Neural cell (in vitro differentiated cells): ENCODE data around the gene ZNF205. TPM values are rescaled to one million over a fixed set of nuclear protein-coding genes. Genes with fewer than 3 reads are reported as not detected.
A peak's percentile ranks its signal among the peaks of the same experiment; 100 is the strongest.

Source experiments
- H2AFZ ChIP-seq: fragments of 200-600, 300-800 bp; sonication (generic), shearing (Covaris generic); 2 replicates; pipeline ENCODE4 v1.6.0; 2014; ENCODE audit warnings: low read depth, mild to moderate bottlenecking, antibody characterized with exemption, low read length, moderate library complexity
- H3F3A ChIP-seq: fragments of 200-600 bp; shearing (Covaris generic); 2 replicates; pipeline ENCODE4 v1.6.1; 2016; ENCODE audit warnings: mild to moderate bottlenecking, moderate library complexity, mixed read lengths, antibody characterized with exemption, low read length; ENCODE audit not compliant: insufficient read depth, poor library complexity, severe bottlenecking
- H3K27ac ChIP-seq: fragments of 200-600, 300-800 bp; sonication (generic), shearing (Covaris generic); 2 replicates; pipeline ENCODE4 v1.5.1; 2014; ENCODE audit warnings: mild to moderate bottlenecking, low read length, moderate library complexity
- H3K27me3 ChIP-seq: fragments of 300-800, 200-600 bp; sonication (generic), shearing (Covaris generic); 2 replicates; pipeline ENCODE4 v1.6.0; 2014; ENCODE audit warnings: mild to moderate bottlenecking, low read depth, low read length, moderate library complexity; ENCODE audit not compliant: insufficient read depth
- H3K36me3 ChIP-seq: fragments of 300-800, 200-600 bp; sonication (generic), shearing (Covaris generic); 2 replicates; pipeline ENCODE4 v1.5.1; 2014; ENCODE audit warnings: mild to moderate bottlenecking, antibody characterized with exemption, low read length, moderate library complexity; ENCODE audit not compliant: insufficient read depth
- H3K4me2 ChIP-seq: fragments of 300-800, 200-600 bp; sonication (generic), shearing (Covaris generic); 2 replicates; pipeline ENCODE4 v1.6.0; 2014; ENCODE audit warnings: mild to moderate bottlenecking, low read length
- H3K4me3 ChIP-seq: fragments of 300-800, 200-600 bp; sonication (generic), shearing (Covaris generic); 2 replicates; pipeline ENCODE4 v1.5.1; 2014; ENCODE audit warnings: mild to moderate bottlenecking, low read length, moderate library complexity
- H3K79me2 ChIP-seq: fragments of 200-600 bp; shearing (Covaris generic); replicated peaks from 2 replicates; pipeline ENCODE4 v1.6.0; 2014; ENCODE audit warnings: mild to moderate bottlenecking, low read length, moderate library complexity; ENCODE audit not compliant: insufficient read depth
- H3K9ac ChIP-seq: fragments of 300-800, 200-600 bp; sonication (generic), shearing (Covaris generic); 2 replicates; pipeline ENCODE4 v1.6.1; 2016; ENCODE audit warnings: mild to moderate bottlenecking, low read length, mixed read lengths
- H3K9me2 ChIP-seq: fragments of 200-600 bp; shearing (Covaris generic); 2 replicates; pipeline ENCODE4 v1.6.1; 2016; ENCODE audit warnings: mild to moderate bottlenecking, low read length, mixed read lengths; ENCODE audit not compliant: insufficient read depth
- H3K9me3 ChIP-seq: fragments of 200-600, 300-800 bp; sonication (generic), shearing (Covaris generic); 2 replicates; pipeline ENCODE4 v1.6.1; 2016; ENCODE audit warnings: mild to moderate bottlenecking, mixed run types, low read length, moderate library complexity, mixed read lengths
- H4K20me1 ChIP-seq: fragments of 200-600 bp; shearing (Covaris generic); 2 replicates; pipeline ENCODE4 v1.6.1; 2016; ENCODE audit warnings: mild to moderate bottlenecking, mixed run types; ENCODE audit not compliant: insufficient read depth
- EP300 ChIP-seq: fragments of 450-650 bp; conservative IDR thresholded peaks from 2 replicates; pipeline ENCODE4 v1.6.1; 2014; ENCODE audit warnings: antibody characterized with exemption, mild to moderate bottlenecking, moderate library complexity; ENCODE audit not compliant: poor library complexity, severe bottlenecking
- EZH2 ChIP-seq: fragments of 200-600, 300-800 bp; shearing (Covaris generic), sonication (generic); IDR thresholded peaks from 2 replicates; pipeline ENCODE4 v1.6.1; 2014; ENCODE audit warnings: antibody characterized with exemption, low read length, borderline replicate concordance, mild to moderate bottlenecking; ENCODE audit not compliant: insufficient read depth, poor library complexity, severe bottlenecking
- MXI1 ChIP-seq: fragments of 450-650 bp; conservative IDR thresholded peaks from 2 replicates; pipeline ENCODE4 v1.6.1; 2014; ENCODE audit warnings: antibody characterized with exemption, mild to moderate bottlenecking; ENCODE audit not compliant: poor library complexity, severe bottlenecking
- POLR2AphosphoS5 ChIP-seq: IDR thresholded peaks from 2 replicates; pipeline ENCODE4 v1.6.1; 2012
- RAD21 ChIP-seq: fragments of 450-650 bp; conservative IDR thresholded peaks from 2 replicates; pipeline ENCODE4 v1.6.1; 2014; ENCODE audit warnings: antibody characterized with exemption, mild to moderate bottlenecking, moderate library complexity
- REST ChIP-seq: IDR thresholded peaks from 2 replicates; pipeline ENCODE4 v1.6.1; 2012; ENCODE audit warnings: borderline replicate concordance
- SMC3 ChIP-seq: fragments of 450-650 bp; conservative IDR thresholded peaks from 2 replicates; pipeline ENCODE4 v1.6.1; 2014; ENCODE audit warnings: antibody characterized with exemption, mild to moderate bottlenecking, moderate library complexity; ENCODE audit not compliant: poor library complexity
- TAF1 ChIP-seq: IDR thresholded peaks from 2 replicates; pipeline ENCODE4 v1.6.1; 2012; ENCODE audit warnings: low read depth
- polyA plus RNA-seq: library from polyadenylated mRNA; depleted of rRNA; stranded (reverse); fragments of >200 nt; gene quantifications from 2 replicates; pipeline ENCODE4 v1.2.3, GENCODE V29; 2014
- TF ChIP-seq, protein P1 (sequence below): fragments of 450-650 bp; IDR thresholded peaks from 2 replicates; pipeline ENCODE4 v1.5.1; 2014; ENCODE audit warnings: antibody characterized with exemption, mild to moderate bottlenecking, moderate library complexity; ENCODE audit not compliant: poor library complexity, severe bottlenecking

ZNF205 gene
- polyA plus RNA-seq, 1 donor from 2014 or later: 30.0 TPM

DNA sequence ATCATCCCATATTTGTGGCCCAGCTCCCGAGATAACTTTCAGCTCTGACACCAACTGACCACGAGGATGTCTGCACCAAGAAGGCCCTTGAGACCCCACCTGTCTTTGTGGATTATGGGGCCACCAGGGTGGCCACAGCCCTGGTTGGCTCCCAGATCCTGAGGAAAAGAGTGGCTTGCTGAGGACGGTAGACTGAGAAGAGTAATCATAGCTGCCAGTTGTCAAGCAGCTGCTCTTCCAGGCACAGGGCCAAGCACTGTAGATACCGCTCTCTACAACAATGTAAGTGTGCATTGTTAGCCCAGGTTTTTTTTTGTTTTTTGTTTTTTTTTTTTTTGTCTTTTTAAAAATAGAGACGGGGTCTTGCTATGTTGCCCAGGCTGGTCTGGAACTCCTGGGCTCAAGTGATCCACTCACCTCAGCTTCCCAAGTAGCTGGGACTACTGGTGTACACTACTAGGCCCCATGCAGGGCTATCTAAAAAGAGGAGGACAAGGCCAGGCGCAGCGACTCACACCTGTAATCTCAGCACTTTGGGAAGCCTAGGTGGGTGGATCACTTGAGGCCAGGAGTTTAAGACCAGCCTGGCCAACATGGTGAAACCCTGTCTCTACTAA is 9.6 kb downstream of the ZNF205 start:
- TF ChIP-seq, protein P1, sequence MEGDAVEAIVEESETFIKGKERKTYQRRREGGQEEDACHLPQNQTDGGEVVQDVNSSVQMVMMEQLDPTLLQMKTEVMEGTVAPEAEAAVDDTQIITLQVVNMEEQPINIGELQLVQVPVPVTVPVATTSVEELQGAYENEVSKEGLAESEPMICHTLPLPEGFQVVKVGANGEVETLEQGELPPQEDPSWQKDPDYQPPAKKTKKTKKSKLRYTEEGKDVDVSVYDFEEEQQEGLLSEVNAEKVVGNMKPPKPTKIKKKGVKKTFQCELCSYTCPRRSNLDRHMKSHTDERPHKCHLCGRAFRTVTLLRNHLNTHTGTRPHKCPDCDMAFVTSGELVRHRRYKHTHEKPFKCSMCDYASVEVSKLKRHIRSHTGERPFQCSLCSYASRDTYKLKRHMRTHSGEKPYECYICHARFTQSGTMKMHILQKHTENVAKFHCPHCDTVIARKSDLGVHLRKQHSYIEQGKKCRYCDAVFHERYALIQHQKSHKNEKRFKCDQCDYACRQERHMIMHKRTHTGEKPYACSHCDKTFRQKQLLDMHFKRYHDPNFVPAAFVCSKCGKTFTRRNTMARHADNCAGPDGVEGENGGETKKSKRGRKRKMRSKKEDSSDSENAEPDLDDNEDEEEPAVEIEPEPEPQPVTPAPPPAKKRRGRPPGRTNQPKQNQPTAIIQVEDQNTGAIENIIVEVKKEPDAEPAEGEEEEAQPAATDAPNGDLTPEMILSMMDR: no peak
- no peak for TF ChIP-seq EP300
- no peak for TF ChIP-seq TAF1
- no peak for TF ChIP-seq POLR2AphosphoS5
- TF ChIP-seq SMC3: no peak
- TF ChIP-seq RAD21: no peak
- TF ChIP-seq MXI1: no peak
- no peak for TF ChIP-seq EZH2
- H3K36me3 ChIP-seq: no peaks in the 10 kb centered on the region
- no peak overlapping the region for H3K4me3 ChIP-seq
- no peaks in the 10 kb centered on the region for H4K20me1 ChIP-seq
- H2AFZ ChIP-seq: no peak overlapping the region
- H3K9me3 ChIP-seq: no peaks in the 10 kb centered on the region
- no peak overlapping the region for H3K27ac ChIP-seq
- H3K4me2 ChIP-seq: no peak overlapping the region
- no peak overlapping the region for H3K9ac ChIP-seq
- no peaks in the 10 kb centered on the region for H3F3A ChIP-seq
- no peaks in the 10 kb centered on the region for H3K9me2 ChIP-seq
- H3K27me3 ChIP-seq: no peaks in the 10 kb centered on the region
- no peaks in the 10 kb centered on the region for H3K79me2 ChIP-seq

GRCh38 chr16:3122926-3123570 is 10.7 kb downstream of the ZNF205 start:
- no peak overlapping the region for H3K27ac ChIP-seq
- H3K4me2 ChIP-seq: peak overlapping the region; percentile 88
- no peaks in the 10 kb centered on the region for H3K27me3 ChIP-seq
- H2AFZ ChIP-seq: no peak overlapping the region
- H3K4me3 ChIP-seq: peak overlapping the region; percentile 77
- TF ChIP-seq TAF1 (no peak), MXI1 (no peak), SMC3 (no peak), REST (no peak), RAD21 (no peak), EP300 (no peak)
- TF ChIP-seq, protein P1: no peak
- H3K79me2 ChIP-seq: no peaks in the 10 kb centered on the region
- no peaks in the 10 kb centered on the region for H3K9me2 ChIP-seq
- no peaks in the 10 kb centered on the region for H3K36me3 ChIP-seq
- peak overlapping the region; percentile 66 for H3K9ac ChIP-seq
- H4K20me1 ChIP-seq: no peaks in the 10 kb centered on the region
- H3F3A ChIP-seq: no peaks in the 10 kb centered on the region
- no peaks in the 10 kb centered on the region for H3K9me3 ChIP-seq
